GM18867 (cell line): Measurements from ENCODE around the gene CARD19.
"Not testable (repeated sequence)": the region's sequence is repeated elsewhere in the genome, so short reads cannot be mapped to it uniquely, and the experiment has no call there.

Experiments used
- ATAC-seq: cut with Tn5 transposase; IDR thresholded peaks from one replicate; pipeline ENCODE4 v1.9.1; 2021; ENCODE audit warnings: mild to moderate bottlenecking, moderate library complexity; ENCODE audit not compliant: unreplicated experiment

The CARD19 gene

DNA sequence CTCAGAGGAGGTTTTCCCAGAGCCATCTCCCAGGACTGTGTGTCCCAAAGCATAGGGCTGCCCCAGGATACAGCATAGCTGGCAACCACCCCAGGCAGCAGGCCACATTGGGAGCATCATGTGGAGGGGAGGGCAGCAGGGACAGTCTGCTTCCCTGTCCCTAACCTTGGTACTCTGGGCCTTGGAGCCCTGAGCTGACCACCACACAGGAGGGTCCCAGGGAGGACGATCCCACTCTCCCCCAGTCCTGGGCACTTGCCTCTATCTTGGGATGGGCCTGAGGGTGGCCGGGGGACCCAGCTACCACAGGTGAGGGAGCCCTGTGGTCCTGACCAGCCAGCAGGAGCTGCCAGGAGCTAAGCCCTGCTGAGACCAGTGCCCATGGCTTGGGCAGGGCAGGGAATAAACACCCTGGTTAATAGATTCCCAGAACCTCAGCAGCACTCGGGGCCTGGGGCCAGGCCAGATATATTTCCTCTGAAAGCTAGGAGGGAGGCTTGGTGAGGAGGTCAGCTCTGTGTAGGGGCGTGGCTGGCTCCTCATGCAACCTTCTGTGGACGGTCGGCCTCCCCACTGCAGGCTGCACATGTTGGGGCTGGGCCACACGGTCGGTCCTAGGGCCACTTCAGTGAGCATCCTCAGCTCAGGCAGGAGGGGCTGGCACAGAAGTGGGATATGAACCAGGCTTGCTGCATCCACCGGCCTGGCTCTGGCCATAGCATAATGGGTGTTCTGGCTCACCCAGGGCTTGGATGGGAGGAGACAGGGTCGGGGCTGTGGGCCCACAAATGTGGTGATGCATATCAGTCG is 33.9 kb downstream of the CARD19 start:
- no peak for ATAC-seq

DNA sequence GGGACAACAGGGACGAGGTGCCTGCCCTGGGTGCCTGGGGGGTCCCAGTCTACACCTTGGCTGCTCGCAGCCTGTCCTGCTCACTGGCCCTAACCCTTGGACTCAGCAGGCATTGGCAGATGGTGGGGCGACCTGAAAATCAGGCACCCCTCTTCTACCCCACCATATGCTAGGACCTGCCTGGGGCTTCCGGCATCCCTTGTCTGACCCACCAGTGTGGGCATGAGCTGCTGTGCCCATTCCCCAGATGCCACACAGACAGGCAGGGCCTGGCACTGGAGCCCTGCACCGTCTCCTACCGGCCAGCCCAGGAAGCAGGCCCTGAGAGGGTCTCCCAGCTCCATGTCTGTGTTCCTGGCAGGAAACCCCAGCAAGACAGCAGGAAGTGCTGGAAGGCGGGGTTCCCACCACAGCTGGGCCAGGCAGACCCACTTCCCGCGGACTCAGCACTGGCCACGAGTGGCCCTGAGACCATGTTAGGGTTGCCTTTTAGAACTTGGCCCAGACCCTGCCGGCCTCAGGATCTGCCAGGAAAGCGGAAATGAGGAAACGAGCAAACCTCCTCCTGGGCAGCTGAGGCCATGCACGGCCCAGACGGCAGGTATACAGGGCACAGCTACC is 35.0 kb downstream of the CARD19 start:
- no peak for ATAC-seq

DNA sequence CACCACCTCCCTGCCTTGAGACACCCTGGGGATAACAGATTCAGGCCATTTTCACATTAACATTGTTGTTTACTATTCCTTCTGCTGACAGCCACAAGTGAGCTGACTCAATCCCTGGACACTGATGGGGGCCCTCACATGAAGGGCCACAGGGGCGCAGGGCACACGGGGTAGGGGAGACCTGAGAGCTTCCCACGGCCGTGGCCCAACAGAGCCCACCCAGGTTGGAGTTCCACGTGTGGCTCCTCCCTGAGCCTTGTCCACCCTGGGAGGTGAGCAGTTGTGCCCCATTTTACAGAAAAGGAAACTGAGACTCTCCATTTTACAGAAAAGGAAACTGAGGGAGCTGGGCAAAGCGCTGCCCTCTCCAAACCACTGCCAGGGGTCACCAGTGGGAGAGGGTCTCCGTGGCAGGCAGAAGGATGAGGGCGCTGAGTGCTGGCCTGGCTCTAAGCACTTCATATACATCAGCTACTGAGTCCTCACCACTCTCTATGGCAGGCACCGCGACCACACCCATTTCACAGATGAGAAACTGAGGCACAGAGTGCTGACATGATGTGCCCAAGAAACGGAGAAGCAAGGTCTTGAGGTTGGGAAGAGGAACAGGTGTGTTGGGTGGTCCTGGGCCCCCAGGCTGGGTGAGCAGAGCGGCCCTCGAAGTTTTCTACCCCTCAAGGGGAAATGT is 35.7 kb downstream of the CARD19 start:
- no peak for ATAC-seq

GRCh38 chr9:93132287-93132927 is 36.4 kb downstream of the CARD19 start:
- no peak for ATAC-seq

DNA sequence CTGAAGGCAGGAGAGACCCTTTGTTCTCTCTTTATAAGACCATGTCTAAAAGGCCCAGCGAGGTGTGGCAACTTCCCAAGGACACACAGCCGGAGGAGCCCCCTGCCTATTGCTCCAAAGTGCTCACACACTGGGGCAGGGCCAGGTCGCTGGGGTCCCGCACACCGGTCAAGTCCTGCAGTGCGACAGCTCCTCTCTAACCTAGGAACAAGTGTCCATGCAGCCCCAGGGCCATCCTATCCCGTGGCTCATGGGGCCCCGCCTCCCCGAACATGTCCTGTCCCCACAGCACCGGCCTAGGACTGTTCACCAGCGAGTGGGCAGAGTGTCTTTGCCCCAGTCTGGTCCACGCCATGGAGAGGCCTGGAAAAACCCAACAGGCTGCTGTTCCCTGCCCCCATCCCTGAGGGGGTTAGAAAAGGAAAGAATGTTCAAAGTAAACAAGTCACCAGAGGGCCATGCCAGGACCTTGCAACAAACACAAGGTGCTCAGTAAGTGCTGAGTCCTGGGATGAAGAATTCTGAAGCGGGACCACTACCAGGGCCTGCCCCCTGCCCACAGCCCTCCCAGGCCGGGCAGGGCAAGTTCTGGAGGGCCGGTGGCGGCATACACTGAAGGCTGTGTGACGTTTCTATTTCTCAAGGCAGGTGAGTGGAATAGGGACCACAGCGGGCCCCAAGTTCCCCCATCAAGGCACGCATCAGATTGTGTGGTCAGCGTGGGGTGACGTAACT is 37.1 kb downstream of the CARD19 start:
- peak; percentile 40 for ATAC-seq

- ATAC-seq = no peak
Observed at GRCh38 chr9:93133681-93134014, 37.6 kb downstream of the CARD19 start.

DNA sequence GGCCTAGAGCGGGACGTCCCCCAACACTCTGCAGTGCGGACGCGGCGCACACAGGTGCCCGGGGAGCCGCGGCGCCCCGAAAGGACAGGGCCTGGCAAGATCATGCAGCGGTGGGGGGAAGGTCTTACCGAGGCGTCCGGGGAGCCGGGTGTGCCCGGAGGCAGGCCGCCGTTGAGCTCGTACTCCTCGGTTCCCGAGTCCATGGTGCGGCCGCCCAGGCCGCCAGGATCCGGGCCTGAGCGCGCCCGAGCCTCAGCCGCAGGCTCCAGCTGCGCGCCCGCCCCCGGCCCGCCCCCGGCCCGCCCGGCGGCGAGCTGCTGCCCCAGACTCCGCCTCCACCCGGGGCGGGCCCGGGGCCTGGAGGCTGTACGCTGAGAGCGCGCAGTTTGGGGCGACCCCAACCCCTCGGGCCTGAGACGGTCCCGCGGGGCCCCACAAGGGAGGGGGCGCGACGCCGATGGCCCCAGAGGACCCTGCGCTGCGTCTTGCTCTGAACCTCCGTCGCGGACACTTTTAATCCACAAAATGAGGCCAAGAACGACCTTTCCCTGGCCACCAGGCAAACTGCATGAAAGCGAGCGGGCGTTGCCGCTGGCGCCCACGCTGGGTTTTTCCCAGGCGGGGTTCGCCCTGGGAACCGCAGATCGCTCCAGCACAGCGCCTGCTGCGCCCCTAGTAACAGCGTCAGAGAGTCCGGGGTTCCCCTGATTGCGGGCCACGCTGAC is 38.2 kb downstream of the CARD19 start, which contains the start of gene NINJ1:
Gene NINJ1 (minus strand): TSS at position 237 of the 725 bp plus-strand sequence. CDS start 34 bp downstream, at position 203.
- ATAC-seq = peak; percentile 79

GRCh38 chr9:93134740-93135444 is 38.9 kb downstream of the CARD19 start:
- no peak for ATAC-seq

DNA sequence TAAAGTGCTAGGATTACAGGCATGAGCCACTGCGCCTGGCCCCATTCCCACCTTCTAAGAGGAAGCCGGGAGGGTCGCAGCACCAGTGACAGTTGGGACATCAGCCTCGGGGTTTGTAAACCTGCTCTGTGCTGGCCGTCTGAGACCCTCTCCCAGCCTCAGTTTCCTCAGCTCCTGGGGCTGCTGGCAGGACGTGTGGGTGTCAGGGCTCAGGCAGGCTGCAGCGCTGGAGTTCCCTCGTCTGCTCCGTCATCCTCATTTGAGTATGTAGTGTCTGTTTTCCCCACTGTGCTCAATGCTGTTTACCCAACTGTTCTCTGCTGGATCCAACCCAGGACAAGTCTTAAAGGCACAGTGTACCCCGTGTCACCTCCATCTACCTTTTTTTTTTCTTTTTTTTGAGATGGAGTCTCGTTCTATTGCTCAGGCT is 40.0 kb downstream of the CARD19 start:
- ATAC-seq = no peak

DNA sequence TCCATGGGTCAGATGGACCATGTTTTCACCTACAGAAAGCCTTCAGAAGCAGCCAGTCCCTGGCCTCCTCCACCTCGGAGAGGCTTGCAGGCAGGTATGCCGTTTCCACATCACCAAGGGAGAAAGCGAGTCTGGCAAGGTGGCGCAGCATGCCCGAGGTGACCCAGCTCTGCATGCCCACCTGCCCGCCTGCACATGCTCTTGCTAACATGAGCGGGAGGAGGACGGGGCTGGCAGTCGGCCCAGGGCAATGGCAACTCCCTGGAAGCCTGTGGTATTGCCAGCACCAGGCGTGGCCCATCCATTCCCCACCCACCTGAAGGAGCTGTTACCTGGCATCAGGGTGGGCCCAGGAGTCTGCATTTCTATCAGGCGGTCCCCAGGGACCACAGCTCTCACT is 41.3 kb downstream of the CARD19 start:
- no peak for ATAC-seq

DNA sequence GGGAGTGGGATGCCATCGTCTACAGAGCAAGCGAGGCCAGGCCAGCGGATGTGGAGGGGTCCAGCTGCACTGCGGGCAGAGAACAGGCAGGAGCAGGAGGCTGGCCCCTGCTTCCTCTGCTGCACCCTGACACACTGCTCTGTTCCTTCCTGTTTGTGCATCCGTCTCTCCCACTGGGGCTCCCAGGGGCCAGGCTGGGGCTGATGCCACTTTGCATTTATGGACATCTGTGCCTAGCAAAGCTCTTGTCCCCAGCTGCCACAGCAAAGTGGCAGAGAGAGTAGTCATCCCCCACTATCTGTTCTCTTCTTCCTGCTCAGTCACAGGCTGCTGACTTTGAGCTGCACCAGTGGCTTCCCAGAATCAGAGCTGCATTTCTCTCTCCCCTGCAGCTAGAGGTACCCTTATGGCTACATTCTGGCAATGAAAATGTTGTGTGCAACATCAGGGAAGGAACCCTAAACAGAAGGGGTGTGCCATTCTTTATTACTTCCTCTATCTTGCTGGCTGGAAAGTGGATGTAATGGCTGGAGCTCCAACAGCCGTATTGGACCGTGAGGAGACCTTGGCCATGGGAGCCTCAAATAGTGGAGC is 42.3 kb downstream of the CARD19 start:
- ATAC-seq = no peak

DNA sequence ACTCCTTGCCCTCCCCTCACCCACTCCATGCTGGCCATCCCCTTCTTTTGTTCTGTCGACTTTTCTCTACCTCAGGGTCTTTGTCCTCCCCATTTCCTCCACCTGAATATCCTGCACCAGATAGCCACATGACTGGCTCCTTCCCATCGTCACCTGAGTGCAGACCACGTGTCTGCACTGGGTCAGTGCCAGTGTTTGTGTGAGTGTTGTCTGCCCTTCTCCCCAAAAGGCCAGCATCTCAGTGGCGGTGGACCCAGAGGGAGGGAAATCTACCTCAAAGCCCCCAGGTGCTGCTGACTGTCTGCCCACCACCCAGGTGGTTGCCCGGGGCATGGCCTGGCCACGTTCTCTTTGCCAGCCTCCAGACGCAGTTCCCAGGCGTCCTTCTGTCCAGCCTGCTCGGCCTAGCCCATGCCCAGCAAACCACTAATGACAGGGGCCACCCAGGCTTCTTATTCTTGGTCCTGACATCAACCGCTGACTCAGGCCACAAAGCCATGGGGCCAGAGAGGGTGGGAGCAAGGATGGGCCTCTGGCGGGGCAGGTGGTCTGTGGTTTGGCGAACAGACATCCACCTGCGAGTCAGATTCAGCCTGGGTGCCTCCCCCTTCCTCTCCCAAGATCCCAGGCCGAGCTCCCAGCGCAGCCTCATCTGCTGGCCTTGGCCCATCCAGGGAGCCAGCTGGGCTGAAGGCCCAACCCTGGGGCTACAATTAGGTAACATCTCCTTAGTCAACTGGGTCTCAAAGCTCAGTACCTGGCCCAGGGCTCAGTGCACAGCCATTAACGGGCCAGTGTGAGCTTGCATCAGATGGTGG is 43.6 kb downstream of the CARD19 start:
- ATAC-seq = no peak

DNA sequence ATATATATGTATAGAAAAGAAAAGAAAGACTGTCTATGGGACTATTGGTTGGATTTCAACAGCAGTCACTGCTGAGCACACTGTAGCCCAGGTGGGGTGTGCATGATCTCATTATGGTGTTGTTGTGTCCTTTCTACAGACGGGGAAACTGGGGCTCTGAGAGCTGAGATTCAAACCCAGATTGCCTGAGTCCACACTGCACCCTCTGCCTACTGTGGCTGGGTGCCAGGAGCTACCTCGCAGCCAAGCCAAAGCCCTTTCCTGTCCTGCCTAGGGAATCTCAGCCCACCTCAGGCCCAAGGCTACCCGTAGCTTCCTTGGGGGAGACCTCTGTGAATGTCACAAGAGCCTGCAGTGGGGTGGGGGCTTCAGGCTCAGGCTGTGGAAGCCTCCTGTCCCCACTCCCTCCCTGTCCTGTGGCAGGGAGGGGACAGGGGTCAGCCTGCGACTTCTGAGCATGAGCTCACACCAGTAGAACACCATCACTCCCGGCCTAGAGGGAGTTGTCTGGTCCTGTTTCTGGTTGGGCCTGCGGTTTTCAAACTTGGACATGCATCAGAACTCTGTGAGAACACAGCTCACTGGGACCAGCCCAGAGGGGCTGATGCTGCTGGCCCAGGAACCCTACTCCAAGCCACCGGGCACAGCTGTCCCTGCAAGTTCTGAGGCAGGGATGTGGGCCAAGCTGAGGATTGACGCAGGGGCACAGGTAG is 45.9 kb downstream of the CARD19 start:
- no peak for ATAC-seq

DNA sequence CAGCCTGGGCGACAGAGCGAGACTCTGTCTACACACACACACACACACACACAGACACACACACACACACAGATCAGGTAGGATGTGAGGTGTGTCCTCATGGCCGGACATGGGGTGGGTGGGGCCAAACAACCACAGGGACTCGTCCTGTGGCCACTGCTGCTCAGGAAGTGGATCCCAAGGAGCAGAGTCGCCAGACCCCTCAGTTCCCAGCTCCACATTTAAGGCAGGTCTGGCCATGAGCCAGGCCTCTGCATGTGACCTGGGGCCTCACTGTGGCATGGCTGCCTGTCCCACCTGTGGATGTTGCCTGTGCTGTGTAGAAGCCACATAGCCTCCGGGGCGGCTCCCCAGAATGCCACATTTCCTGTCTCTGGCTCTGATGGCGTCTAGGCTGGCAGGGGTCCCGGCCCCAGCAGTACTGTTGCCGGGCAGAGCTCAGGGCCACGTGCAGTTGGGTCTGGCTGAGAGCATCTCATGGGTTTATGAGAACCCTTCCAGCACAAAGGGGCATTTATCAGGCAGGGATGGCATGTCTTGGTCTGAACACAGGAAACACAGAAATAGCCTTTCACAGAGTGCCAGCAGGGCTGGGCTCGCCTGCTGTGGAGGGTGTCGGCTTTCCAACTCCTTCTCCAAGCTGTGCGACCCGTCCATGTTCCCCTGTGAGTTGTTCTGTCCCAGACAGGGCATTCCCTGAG is 48.0 kb downstream of the CARD19 start:
- ATAC-seq = no peak

DNA sequence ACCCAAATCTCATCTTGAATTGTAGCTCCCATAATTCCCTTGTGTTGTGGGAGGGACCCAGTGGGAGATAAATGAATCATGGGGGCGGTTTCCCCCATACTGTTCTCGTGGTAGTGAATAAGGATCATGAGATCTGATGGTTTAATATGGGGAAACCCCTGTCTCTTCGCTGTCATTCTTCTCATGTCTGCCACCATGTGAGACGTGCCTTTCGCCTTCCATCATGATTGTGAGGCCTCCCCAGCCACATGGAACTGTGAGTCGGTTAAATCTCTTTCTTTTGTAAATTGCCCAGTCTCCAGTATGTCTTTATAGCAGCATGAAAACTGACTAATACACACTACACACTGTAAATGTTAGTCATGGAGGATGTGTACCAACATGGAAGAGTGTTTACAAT is 50.7 kb downstream of the CARD19 start:
- not testable (repeated sequence) for ATAC-seq

GRCh38 chr9:93147632-93148031 is 51.6 kb downstream of the CARD19 start:
- ATAC-seq = no peak

DNA sequence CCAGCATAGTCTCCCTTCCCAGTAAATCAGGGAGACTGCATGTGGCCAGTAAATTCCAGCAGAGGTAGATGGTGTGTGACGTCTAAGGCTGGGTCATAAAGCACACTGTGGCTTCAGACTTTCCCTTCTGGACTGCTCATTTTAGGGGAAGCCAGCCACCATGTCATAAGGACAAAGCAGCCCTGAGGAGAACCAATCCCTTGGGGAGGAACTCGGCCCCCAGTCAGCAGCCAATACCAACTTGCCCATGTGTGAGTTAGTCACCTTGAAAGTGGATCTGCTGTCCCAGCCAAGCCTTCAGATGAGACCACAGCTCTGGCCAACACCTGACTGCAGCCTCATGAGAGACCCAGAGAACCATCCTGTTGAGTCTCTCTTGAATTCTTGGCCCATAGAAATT is 52.7 kb downstream of the CARD19 start:
- ATAC-seq = no peak
